ENCODE results near the gene CSH2.
"Not testable (repeated sequence)": the region's sequence is repeated elsewhere in the genome, so short reads cannot be mapped to it uniquely, and the experiment has no call there.

CSH2 gene

GRCh38 chr17:63869491-63870291, 3.8 kb downstream of the CSH2 start:
- H3K27ac ChIP-seq (ENCODE audit: extremely low read depth, low read depth, low read length); H3K4me1 ChIP-seq (ENCODE audit: control insufficient read depth, insufficient read depth, low read length); POLR2A ChIA-PET; H3K9me3 ChIP-seq (ENCODE audit: control insufficient read depth, insufficient read depth, low read depth, low read length); H3K36me3 ChIP-seq (ENCODE audit: control insufficient read depth in 2 of 2, insufficient read depth in 1 of 2, low read length in 2 of 2); H3K4me3 ChIP-seq (ENCODE audit: low read depth, low read length): not testable (repeated sequence)
- CTCF ChIA-PET: interaction anchor here (0.6 to 3.1 kb wide), 8 partner anchors 10 to 444 kb away, joined by 3 to 18 read pairs (median 3); partner anchors contain the start of gene GH2

GRCh38 chr17:63866625-63867024, 6.9 kb downstream of the CSH2 start:
- H3K36me3 ChIP-seq (ENCODE audit: control insufficient read depth in 2 of 2, insufficient read depth in 1 of 2, low read length in 2 of 2); H3K4me3 ChIP-seq (ENCODE audit: low read depth, low read length); H3K9me3 ChIP-seq (ENCODE audit: control insufficient read depth, insufficient read depth, low read depth, low read length); POLR2A ChIA-PET; H3K27ac ChIP-seq (ENCODE audit: extremely low read depth, low read depth, low read length); H3K4me1 ChIP-seq (ENCODE audit: control insufficient read depth, insufficient read depth, low read length): not testable (repeated sequence)
- CTCF ChIA-PET: interaction anchor here (0.6 to 5.1 kb wide), 20 partner anchors 8 to 1331 kb away, joined by 3 to 62 read pairs (median 5); partner anchors contain the start of gene GH2

GRCh38 chr17:63859257-63859656, 14.2 kb downstream of the CSH2 start:
- H3K4me3 ChIP-seq (ENCODE audit: low read depth, low read length): no peak overlapping the region
- H3K4me1 ChIP-seq (ENCODE audit: control insufficient read depth, insufficient read depth, low read length): no peaks in the 10 kb centered on the region
- CTCF ChIA-PET: interaction anchor here (0.7 to 5.0 kb wide), 9 partner anchors 10 to 1241 kb away, joined by 3 to 29 read pairs (median 5); no protein-coding TSS in a partner anchor
- TF ChIP-seq ZNF501 (tag by site-specific recombination; IDR thresholded peaks at IDR 0.05) (no peak), ZNF843 (tag by site-specific recombination; IDR thresholded peaks at IDR 0.05) (no peak), ZBTB20 (tag by site-specific recombination; IDR thresholded peaks at IDR 0.05) (no peak), ZBTB21 (tag by site-specific recombination; IDR thresholded peaks at IDR 0.05) (no peak), ZNF341 (tag by site-specific recombination; IDR thresholded peaks at IDR 0.05; ENCODE audit: low read depth) (no peak), GLIS1 (tag by site-specific recombination; IDR thresholded peaks at IDR 0.05) (peak; percentile 93), KLF10 (tag by site-specific recombination; IDR thresholded peaks at IDR 0.05) (no peak), ZNF148 (tag by site-specific recombination; IDR thresholded peaks at IDR 0.05; ENCODE audit: borderline replicate concordance) (no peak)
- no peaks in the 10 kb centered on the region for H3K36me3 ChIP-seq (ENCODE audit: control insufficient read depth in 2 of 2, insufficient read depth in 1 of 2, low read length in 2 of 2)
- POLR2A ChIA-PET: interaction anchor here (0.7 kb wide), 1 partner anchor 86 kb away, joined by 4 read pairs; the partner anchor contains the start of genes CCDC47 and DDX42
- no peaks in the 10 kb centered on the region for H3K9me3 ChIP-seq (ENCODE audit: control insufficient read depth, insufficient read depth, low read depth, low read length)
- H3K27ac ChIP-seq (ENCODE audit: extremely low read depth, low read depth, low read length): no peak overlapping the region

- H3K9me3 ChIP-seq (ENCODE audit: control insufficient read depth, insufficient read depth, low read depth, low read length); H3K27ac ChIP-seq (ENCODE audit: extremely low read depth, low read depth, low read length); H3K4me1 ChIP-seq (ENCODE audit: control insufficient read depth, insufficient read depth, low read length); POLR2A ChIA-PET; H3K4me3 ChIP-seq (ENCODE audit: low read depth, low read length); H3K36me3 ChIP-seq (ENCODE audit: control insufficient read depth in 2 of 2, insufficient read depth in 1 of 2, low read length in 2 of 2): not testable (repeated sequence)
- CTCF ChIA-PET: interaction anchor here (0.6 to 3.2 kb wide), 10 partner anchors 9 to 636 kb away, joined by 3 to 25 read pairs (median 4); partner anchors contain the start of gene SMARCD2
Measured at GRCh38 chr17:63856425-63856824, 17.1 kb downstream of the CSH2 start.

GRCh38 chr17:63855185-63855584, 18.3 kb downstream of the CSH2 start:
- ChIA-PET POLR2A (no interaction called here), CTCF (interaction anchor here (0.6 to 3.2 kb wide), 6 partner anchors 9 to 167 kb away, joined by 3 to 25 read pairs (median 6); no protein-coding TSS in a partner anchor)
- H3K36me3 ChIP-seq (ENCODE audit: control insufficient read depth in 2 of 2, insufficient read depth in 1 of 2, low read length in 2 of 2): no peaks in the 10 kb centered on the region
- H3K9me3 ChIP-seq (ENCODE audit: control insufficient read depth, insufficient read depth, low read depth, low read length): no peaks in the 10 kb centered on the region
- no peaks in the 10 kb centered on the region for H3K4me1 ChIP-seq (ENCODE audit: control insufficient read depth, insufficient read depth, low read length)
- H3K27ac ChIP-seq (ENCODE audit: extremely low read depth, low read depth, low read length): no peak overlapping the region
- H3K4me3 ChIP-seq (ENCODE audit: low read depth, low read length): no peak overlapping the region
- TF ChIP-seq ZFP69B (tag by site-specific recombination; IDR thresholded peaks at IDR 0.05): no peak
- TF ChIP-seq REPIN1 (tag by site-specific recombination; IDR thresholded peaks at IDR 0.05; ENCODE audit: low read depth): no peak
- TF ChIP-seq ZNF239 (tag by site-specific recombination; IDR thresholded peaks at IDR 0.05): no peak
- no peak for TF ChIP-seq ZNF114 (tag by site-specific recombination; IDR thresholded peaks at IDR 0.05)

All from HEK293 (cell line).